WTC11 (cell line): Measurements from ENCODE around the gene U2AF1L4. TPM values are rescaled to one million over a fixed set of nuclear protein-coding genes. Genes with fewer than 3 reads are reported as not detected.

Experiments used
- ATAC-seq: fragments of 200-7000 bp; cut with Tn5 transposase; 2 replicates; pipeline ENCODE4 v1.10.0; 2021; ENCODE audit warnings: mild to moderate bottlenecking, moderate library complexity
- CTCF ChIA-PET: fragments of 300-600 bp; sonication (Branson Sonifier 250); formaldehyde crosslinking; loops from one replicate; lab custom pipeline; 2021; ENCODE audit warnings: antibody characterized with exemption; lab: Charles Lee
- POLR2A ChIA-PET: fragments of 350-600 bp; sonication (Branson Sonifier 250); formaldehyde crosslinking; loops from one replicate; lab custom pipeline; 2021; ENCODE audit warnings: antibody characterized with exemption; lab: Charles Lee
- DNase-seq: peaks from one replicate; pipeline ENCODE4 v3.0.0; 2021; ENCODE audit warnings: low spot score
- H3K27ac Mint-ChIP-seq: 2 replicates; pipeline ENCODE4 v1.8.0; 2021; ENCODE audit warnings: mixed read lengths
- H3K27me3 Mint-ChIP-seq: 2 replicates; pipeline ENCODE4 v1.8.0; 2021; ENCODE audit warnings: low read depth, mild to moderate bottlenecking, moderate library complexity, mixed read lengths
- H3K36me3 Mint-ChIP-seq: 2 replicates; pipeline ENCODE4 v1.8.0; 2021; ENCODE audit warnings: mixed read lengths
- H3K4me1 Mint-ChIP-seq: 2 replicates; pipeline ENCODE4 v1.8.0; 2022; ENCODE audit warnings: mixed read lengths
- H3K4me3 Mint-ChIP-seq: 2 replicates; pipeline ENCODE4 v1.8.0; 2021; ENCODE audit warnings: mild to moderate bottlenecking, moderate library complexity, mixed read lengths
- H3K9me3 Mint-ChIP-seq: 2 replicates; pipeline ENCODE4 v1.8.0; 2021; ENCODE audit warnings: mixed read lengths
- AFF4 ChIP-seq: sonication (generic); formaldehyde crosslinking; IDR thresholded peaks from 2 replicates; pipeline ENCODE4 v1.8.1; 2023; ENCODE audit warnings: mild to moderate bottlenecking, missing genetic modification reagents, borderline replicate concordance
- CTCF ChIP-seq: fragments of 200-600 bp; IDR thresholded peaks from 2 replicates; pipeline ENCODE4 v1.8.0; 2022; ENCODE audit warnings: antibody characterized with exemption
- E2F4 ChIP-seq: sonication (generic); formaldehyde crosslinking; IDR thresholded peaks from 2 replicates; pipeline ENCODE4 v1.8.1; 2022; ENCODE audit warnings: low read depth, mild to moderate bottlenecking, moderate library complexity, missing genetic modification reagents, borderline replicate concordance
- ELF4 ChIP-seq: sonication (generic); formaldehyde crosslinking; IDR thresholded peaks from 2 replicates; pipeline ENCODE4 v1.8.1; 2022; ENCODE audit warnings: low read depth, mild to moderate bottlenecking, moderate library complexity, missing genetic modification reagents
- FOXK1 ChIP-seq: sonication (generic); formaldehyde crosslinking; IDR thresholded peaks from 2 replicates; pipeline ENCODE4 v1.8.0; 2022; ENCODE audit warnings: mild to moderate bottlenecking, moderate library complexity, missing genetic modification reagents
- IRF2 ChIP-seq: sonication (generic); formaldehyde crosslinking; IDR thresholded peaks from 2 replicates; pipeline ENCODE4 v1.8.0; 2022; ENCODE audit warnings: low read depth, missing genetic modification reagents, borderline replicate concordance
- KAT7 ChIP-seq: sonication (generic); formaldehyde crosslinking; IDR thresholded peaks from 2 replicates; pipeline ENCODE4 v1.8.1; 2023; ENCODE audit warnings: missing genetic modification reagents, mild to moderate bottlenecking, borderline replicate concordance
- PRRX2 ChIP-seq: fragments of 250-450 bp; sonication (Bioruptor Pico); IDR thresholded peaks from 2 replicates; pipeline ENCODE4 v1.8.0; 2021; ENCODE audit warnings: mild to moderate bottlenecking
- RELA ChIP-seq: sonication (generic); formaldehyde crosslinking; IDR thresholded peaks from 2 replicates; pipeline ENCODE4 v1.8.1; 2022; ENCODE audit warnings: missing genetic modification reagents, mild to moderate bottlenecking, borderline replicate concordance
- SP1 ChIP-seq: sonication (generic); formaldehyde crosslinking; conservative IDR thresholded peaks from 2 replicates; pipeline ENCODE4 v1.8.1; 2022; ENCODE audit warnings: missing genetic modification reagents
- TEAD4 ChIP-seq: sonication (generic); formaldehyde crosslinking; IDR thresholded peaks from 2 replicates; pipeline ENCODE4 v1.8.0; 2022; ENCODE audit warnings: mild to moderate bottlenecking, missing genetic modification reagents
- ZNF138 ChIP-seq: sonication (generic); formaldehyde crosslinking; conservative IDR thresholded peaks from 2 replicates; pipeline ENCODE4 v1.8.1; 2022; ENCODE audit warnings: mild to moderate bottlenecking, moderate library complexity, missing genetic modification reagents
- ZSCAN18 ChIP-seq: fragments of 250-450 bp; sonication (Bioruptor Pico); IDR thresholded peaks from 2 replicates; pipeline ENCODE4 v2.1.2; 2022; ENCODE audit warnings: mild to moderate bottlenecking, moderate library complexity
- total RNA-seq: library from RNA; stranded (reverse); gene quantifications from 3 replicates; pipeline ENCODE4 v1.2.3, GENCODE V29; 2021
- TF ChIP-seq, protein P1 (sequence below): sonication (generic); formaldehyde crosslinking; conservative IDR thresholded peaks from 2 replicates; pipeline ENCODE4 v1.8.1; 2023; ENCODE audit warnings: mild to moderate bottlenecking, low read depth, missing genetic modification reagents, moderate library complexity
- TF ChIP-seq, protein P2 (sequence below): sonication (generic); formaldehyde crosslinking; IDR thresholded peaks from 2 replicates; pipeline ENCODE4 v1.8.0; 2023; ENCODE audit warnings: missing genetic modification reagents, mild to moderate bottlenecking, borderline replicate concordance
- TF ChIP-seq, protein P3 (sequence below): sonication (generic); formaldehyde crosslinking; IDR thresholded peaks from 2 replicates; pipeline ENCODE4 v1.8.0; 2022; ENCODE audit warnings: mild to moderate bottlenecking, missing genetic modification reagents

The U2AF1L4 gene
- total RNA-seq, 1 experiment from 2014 or later = 20.9 TPM

DNA sequence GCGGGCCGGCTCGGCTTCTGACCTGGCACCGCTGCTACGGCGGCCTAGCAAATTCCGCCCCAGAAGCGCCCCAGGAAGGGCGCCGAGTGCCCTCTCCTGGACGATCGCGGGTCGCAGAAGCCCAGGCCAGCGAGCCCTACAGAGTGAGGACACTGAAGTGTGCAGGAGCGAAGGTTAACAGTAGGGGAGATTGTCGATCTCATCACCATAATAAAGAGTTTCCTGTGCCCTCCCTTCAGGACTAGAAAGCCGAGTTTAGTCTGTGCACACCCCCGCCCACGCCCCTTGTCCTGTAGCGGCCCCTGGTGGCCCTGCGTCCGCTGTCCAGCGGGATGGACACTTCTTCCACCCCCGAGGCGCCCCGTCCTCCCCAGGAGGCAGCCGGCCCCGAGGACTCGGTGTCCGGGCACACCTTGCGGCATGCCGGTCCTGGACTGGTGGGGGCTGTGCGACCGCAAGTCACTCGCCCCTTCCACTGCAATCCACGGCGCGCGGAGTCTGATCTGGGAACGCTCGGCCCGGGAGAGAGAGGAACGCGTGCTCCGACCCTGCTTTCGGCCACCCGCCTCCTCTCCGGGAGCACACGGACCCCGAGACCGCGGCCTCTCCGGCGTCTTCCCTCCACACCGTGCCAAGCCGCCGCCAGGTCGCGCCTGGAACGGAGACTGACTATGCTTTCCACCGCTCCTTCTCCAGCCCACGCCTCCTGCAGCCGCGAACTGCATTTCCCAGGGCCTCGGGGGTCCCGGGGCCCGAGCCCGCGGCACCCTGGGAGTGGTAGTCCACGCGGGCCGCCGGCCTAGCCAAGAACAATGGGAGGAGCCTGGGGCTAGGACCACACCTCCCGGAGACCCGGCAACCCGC is 28.2 kb downstream of the U2AF1L4 start (continued):
- TF ChIP-seq AFF4 (0 out of 2 replicates have a peak, but pooled peaks have one; percentile 77), RELA (CRISPR knock-in tag) (no peak), IRF2 (no peak), SP1 (CRISPR knock-in tag) (no peak), ZSCAN18 (CRISPR knock-in tag) (no peak), KAT7 (no peak)

DNA sequence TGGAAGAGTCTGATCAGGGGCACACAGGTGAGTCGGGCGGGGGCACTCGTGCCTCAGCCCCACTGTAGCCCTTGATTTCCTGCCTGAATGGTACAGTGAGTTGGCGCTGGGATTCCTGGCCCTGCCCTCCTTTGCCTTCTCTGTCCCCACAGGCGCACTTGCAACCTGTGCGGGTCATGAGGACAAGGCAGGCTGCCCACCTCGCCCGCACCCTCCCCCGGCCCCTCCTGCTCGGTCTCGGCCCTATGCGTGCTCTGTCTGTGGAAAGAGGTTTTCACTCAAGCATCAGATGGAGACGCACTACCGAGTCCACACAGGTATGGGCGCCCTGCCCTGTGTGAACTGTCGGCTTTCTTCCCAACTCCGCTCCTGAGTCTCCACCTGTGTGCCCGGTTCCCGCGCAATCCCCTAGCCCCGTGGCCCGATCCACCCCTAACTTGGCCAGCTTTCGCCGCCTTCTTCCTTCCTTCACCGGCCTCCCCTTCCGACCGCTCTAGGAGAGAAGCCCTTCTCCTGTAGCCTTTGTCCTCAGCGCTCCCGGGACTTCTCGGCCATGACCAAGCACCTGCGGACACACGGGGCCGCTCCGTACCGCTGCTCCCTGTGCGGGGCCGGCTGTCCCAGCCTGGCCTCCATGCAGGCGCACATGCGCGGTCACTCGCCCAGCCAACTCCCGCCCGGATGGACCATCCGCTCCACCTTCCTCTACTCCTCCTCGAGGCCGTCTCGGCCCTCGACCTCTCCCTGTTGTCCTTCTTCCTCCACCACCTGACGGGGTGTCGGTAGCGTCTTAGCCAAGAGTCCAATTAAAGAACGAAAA is 29.0 kb downstream of the U2AF1L4 start:
- Mint-ChIP-seq H3K27me3 (no peaks in the 10 kb centered on the region), H3K4me3 (peak overlapping the region; percentile 83), H3K27ac (peak overlapping the region; percentile 97), H3K36me3 (peaks cover 3% of the 10 kb centered on the region), H3K9me3 (no peaks in the 10 kb centered on the region), H3K4me1 (peaks cover 43% of the 10 kb centered on the region)
- ChIA-PET CTCF (interaction anchor here (0.6 to 2.7 kb wide), 5 partner anchors 13 to 158 kb away, joined by 3 to 16 read pairs (median 3); no protein-coding TSS in a partner anchor), POLR2A (no interaction called here)
- DNase-seq = no peak
- ATAC-seq = peak; percentile 3
- TF ChIP-seq, protein P1, sequence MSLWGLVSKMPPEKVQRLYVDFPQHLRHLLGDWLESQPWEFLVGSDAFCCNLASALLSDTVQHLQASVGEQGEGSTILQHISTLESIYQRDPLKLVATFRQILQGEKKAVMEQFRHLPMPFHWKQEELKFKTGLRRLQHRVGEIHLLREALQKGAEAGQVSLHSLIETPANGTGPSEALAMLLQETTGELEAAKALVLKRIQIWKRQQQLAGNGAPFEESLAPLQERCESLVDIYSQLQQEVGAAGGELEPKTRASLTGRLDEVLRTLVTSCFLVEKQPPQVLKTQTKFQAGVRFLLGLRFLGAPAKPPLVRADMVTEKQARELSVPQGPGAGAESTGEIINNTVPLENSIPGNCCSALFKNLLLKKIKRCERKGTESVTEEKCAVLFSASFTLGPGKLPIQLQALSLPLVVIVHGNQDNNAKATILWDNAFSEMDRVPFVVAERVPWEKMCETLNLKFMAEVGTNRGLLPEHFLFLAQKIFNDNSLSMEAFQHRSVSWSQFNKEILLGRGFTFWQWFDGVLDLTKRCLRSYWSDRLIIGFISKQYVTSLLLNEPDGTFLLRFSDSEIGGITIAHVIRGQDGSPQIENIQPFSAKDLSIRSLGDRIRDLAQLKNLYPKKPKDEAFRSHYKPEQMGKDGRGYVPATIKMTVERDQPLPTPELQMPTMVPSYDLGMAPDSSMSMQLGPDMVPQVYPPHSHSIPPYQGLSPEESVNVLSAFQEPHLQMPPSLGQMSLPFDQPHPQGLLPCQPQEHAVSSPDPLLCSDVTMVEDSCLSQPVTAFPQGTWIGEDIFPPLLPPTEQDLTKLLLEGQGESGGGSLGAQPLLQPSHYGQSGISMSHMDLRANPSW (CRISPR knock-in tag) = no peak
- TF ChIP-seq ZNF138 (CRISPR knock-in tag) (no peak), FOXK1 (CRISPR knock-in tag) (no peak), ELF4 (CRISPR knock-in tag) (no peak), CTCF (no peak), E2F4 (CRISPR knock-in tag) (0 out of 2 replicates have a peak, but pooled peaks have one; percentile 53), PRRX2 (CRISPR knock-in tag) (no peak), TEAD4 (CRISPR knock-in tag) (no peak)
- TF ChIP-seq, protein P2, sequence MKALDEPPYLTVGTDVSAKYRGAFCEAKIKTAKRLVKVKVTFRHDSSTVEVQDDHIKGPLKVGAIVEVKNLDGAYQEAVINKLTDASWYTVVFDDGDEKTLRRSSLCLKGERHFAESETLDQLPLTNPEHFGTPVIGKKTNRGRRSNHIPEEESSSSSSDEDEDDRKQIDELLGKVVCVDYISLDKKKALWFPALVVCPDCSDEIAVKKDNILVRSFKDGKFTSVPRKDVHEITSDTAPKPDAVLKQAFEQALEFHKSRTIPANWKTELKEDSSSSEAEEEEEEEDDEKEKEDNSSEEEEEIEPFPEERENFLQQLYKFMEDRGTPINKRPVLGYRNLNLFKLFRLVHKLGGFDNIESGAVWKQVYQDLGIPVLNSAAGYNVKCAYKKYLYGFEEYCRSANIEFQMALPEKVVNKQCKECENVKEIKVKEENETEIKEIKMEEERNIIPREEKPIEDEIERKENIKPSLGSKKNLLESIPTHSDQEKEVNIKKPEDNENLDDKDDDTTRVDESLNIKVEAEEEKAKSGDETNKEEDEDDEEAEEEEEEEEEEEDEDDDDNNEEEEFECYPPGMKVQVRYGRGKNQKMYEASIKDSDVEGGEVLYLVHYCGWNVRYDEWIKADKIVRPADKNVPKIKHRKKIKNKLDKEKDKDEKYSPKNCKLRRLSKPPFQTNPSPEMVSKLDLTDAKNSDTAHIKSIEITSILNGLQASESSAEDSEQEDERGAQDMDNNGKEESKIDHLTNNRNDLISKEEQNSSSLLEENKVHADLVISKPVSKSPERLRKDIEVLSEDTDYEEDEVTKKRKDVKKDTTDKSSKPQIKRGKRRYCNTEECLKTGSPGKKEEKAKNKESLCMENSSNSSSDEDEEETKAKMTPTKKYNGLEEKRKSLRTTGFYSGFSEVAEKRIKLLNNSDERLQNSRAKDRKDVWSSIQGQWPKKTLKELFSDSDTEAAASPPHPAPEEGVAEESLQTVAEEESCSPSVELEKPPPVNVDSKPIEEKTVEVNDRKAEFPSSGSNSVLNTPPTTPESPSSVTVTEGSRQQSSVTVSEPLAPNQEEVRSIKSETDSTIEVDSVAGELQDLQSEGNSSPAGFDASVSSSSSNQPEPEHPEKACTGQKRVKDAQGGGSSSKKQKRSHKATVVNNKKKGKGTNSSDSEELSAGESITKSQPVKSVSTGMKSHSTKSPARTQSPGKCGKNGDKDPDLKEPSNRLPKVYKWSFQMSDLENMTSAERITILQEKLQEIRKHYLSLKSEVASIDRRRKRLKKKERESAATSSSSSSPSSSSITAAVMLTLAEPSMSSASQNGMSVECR (CRISPR knock-in tag) = no peak
- TF ChIP-seq, protein P3, sequence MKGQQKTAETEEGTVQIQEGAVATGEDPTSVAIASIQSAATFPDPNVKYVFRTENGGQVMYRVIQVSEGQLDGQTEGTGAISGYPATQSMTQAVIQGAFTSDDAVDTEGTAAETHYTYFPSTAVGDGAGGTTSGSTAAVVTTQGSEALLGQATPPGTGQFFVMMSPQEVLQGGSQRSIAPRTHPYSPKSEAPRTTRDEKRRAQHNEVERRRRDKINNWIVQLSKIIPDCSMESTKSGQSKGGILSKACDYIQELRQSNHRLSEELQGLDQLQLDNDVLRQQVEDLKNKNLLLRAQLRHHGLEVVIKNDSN (CRISPR knock-in tag) = 0 out of 2 replicates have a peak, but pooled peaks have one; percentile 26
